ENCODE measurements around the gene CCDC184. TPM values are rescaled to one million over a fixed set of nuclear protein-coding genes. Genes with fewer than 3 reads are reported as not detected.
"Not testable (repeated sequence)": the region's sequence is repeated elsewhere in the genome, so short reads cannot be mapped to it uniquely, and the experiment has no call there.

The CCDC184 gene
- 6.5 TPM for polyA plus RNA-seq (2013, experiment 1 of 4)
- 6.6 TPM for polyA plus RNA-seq (2013, experiment 2 of 4)
- 4.9 TPM for polyA plus RNA-seq (2013, experiment 3 of 4)
- polyA plus RNA-seq (2013, experiment 4 of 4): 6.0 TPM

GRCh38 chr12:48183091-48183875, at the start of gene CCDC184:
TSS of gene CCDC184 (plus strand) at chr12:48183644. CDS start at chr12:48184123, 479 bp downstream.
- WGBS, 2 experiments: 0 to 1% methylated on average over 61 of the region's 61 CpGs
- Histone ChIP-seq H3K4me3 (ENCODE audit: insufficient read depth, low read depth, low read length) (peak within 1 kb of the TSS; percentile 72), H3K4me1 (ENCODE audit: control insufficient read depth, insufficient read depth, low read length) (peaks cover 21% of the 10 kb centered on the region), H3K27me3 (ENCODE audit: control insufficient read depth, insufficient read depth, low read length, poor library complexity, severe bottlenecking) (peaks cover 70% of the 10 kb centered on the region), H3K27ac (ENCODE audit: insufficient read depth, low read depth, low read length, poor library complexity, severe bottlenecking) (peak within 1 kb of the TSS; percentile 30), H3K36me3 (ENCODE audit: control insufficient read depth, insufficient read depth, low read length) (no peaks in the 10 kb centered on the region), H3K9me3 (ENCODE audit: control insufficient read depth, low read length) (no peaks in the 10 kb centered on the region)

GRCh38 chr12:48135027-48135426, 48.4 kb upstream of the CCDC184 start:
- WGBS, 2 experiments: 93 to 96% methylated on average over 5 of the region's 5 CpGs
- no peak overlapping the region for H3K27ac ChIP-seq (ENCODE audit: insufficient read depth, low read depth, low read length, poor library complexity, severe bottlenecking)
- no peaks in the 10 kb centered on the region for H3K4me1 ChIP-seq (ENCODE audit: control insufficient read depth, insufficient read depth, low read length)
- no peaks in the 10 kb centered on the region for H3K9me3 ChIP-seq (ENCODE audit: control insufficient read depth, low read length)
- peaks cover 70% of the 10 kb centered on the region for H3K36me3 ChIP-seq (ENCODE audit: control insufficient read depth, insufficient read depth, low read length)
- H3K4me3 ChIP-seq (ENCODE audit: insufficient read depth, low read depth, low read length): no peak overlapping the region
- no peaks in the 10 kb centered on the region for H3K27me3 ChIP-seq (ENCODE audit: control insufficient read depth, insufficient read depth, low read length, poor library complexity, severe bottlenecking)

- 84 to 85% methylated on average over 7 of the region's 7 CpGs for WGBS, 2 experiments
Measured at GRCh38 chr12:48142818-48143674, 40.4 kb upstream of the CCDC184 start.

GRCh38 chr12:48143898-48144297, 39.5 kb upstream of the CCDC184 start:
- peaks cover 46% of the 10 kb centered on the region for H3K36me3 ChIP-seq (ENCODE audit: control insufficient read depth, insufficient read depth, low read length)
- H3K27me3 ChIP-seq (ENCODE audit: control insufficient read depth, insufficient read depth, low read length, poor library complexity, severe bottlenecking): no peaks in the 10 kb centered on the region
- no peak overlapping the region for H3K27ac ChIP-seq (ENCODE audit: insufficient read depth, low read depth, low read length, poor library complexity, severe bottlenecking)
- H3K9me3 ChIP-seq (ENCODE audit: control insufficient read depth, low read length): no peaks in the 10 kb centered on the region
- no peak overlapping the region for H3K4me3 ChIP-seq (ENCODE audit: insufficient read depth, low read depth, low read length)
- 95 to 99% methylated on average over 2 of the region's 2 CpGs for WGBS, 2 experiments
- no peaks in the 10 kb centered on the region for H3K4me1 ChIP-seq (ENCODE audit: control insufficient read depth, insufficient read depth, low read length)

More at GRCh38 chr12:48142818-48143674, 40.4 kb upstream of the CCDC184 start:
- no peaks in the 10 kb centered on the region for H3K9me3 ChIP-seq (ENCODE audit: control insufficient read depth, low read length)
- no peak overlapping the region for H3K4me3 ChIP-seq (ENCODE audit: insufficient read depth, low read depth, low read length)
- H3K36me3 ChIP-seq (ENCODE audit: control insufficient read depth, insufficient read depth, low read length): peaks cover 52% of the 10 kb centered on the region
- H3K27ac ChIP-seq (ENCODE audit: insufficient read depth, low read depth, low read length, poor library complexity, severe bottlenecking): no peak overlapping the region
- no peaks in the 10 kb centered on the region for H3K4me1 ChIP-seq (ENCODE audit: control insufficient read depth, insufficient read depth, low read length)
- H3K27me3 ChIP-seq (ENCODE audit: control insufficient read depth, insufficient read depth, low read length, poor library complexity, severe bottlenecking): no peaks in the 10 kb centered on the region

GRCh38 chr12:48145981-48146380, 37.5 kb upstream of the CCDC184 start:
- Histone ChIP-seq H3K27ac (ENCODE audit: insufficient read depth, low read depth, low read length, poor library complexity, severe bottlenecking) (no peak overlapping the region), H3K36me3 (ENCODE audit: control insufficient read depth, insufficient read depth, low read length) (peaks cover 47% of the 10 kb centered on the region), H3K9me3 (ENCODE audit: control insufficient read depth, low read length) (no peaks in the 10 kb centered on the region), H3K4me3 (ENCODE audit: insufficient read depth, low read depth, low read length) (no peak overlapping the region), H3K27me3 (ENCODE audit: control insufficient read depth, insufficient read depth, low read length, poor library complexity, severe bottlenecking) (no peaks in the 10 kb centered on the region), H3K4me1 (ENCODE audit: control insufficient read depth, insufficient read depth, low read length) (no peaks in the 10 kb centered on the region)
- 86 to 92% methylated on average over 1 of the region's 1 CpG for WGBS, 2 experiments

GRCh38 chr12:48151103-48151771, 32.2 kb upstream of the CCDC184 start:
- H3K36me3 ChIP-seq (ENCODE audit: control insufficient read depth, insufficient read depth, low read length): peaks cover 11% of the 10 kb centered on the region
- no peaks in the 10 kb centered on the region for H3K9me3 ChIP-seq (ENCODE audit: control insufficient read depth, low read length)

GRCh38 chr12:48155786-48156185, 27.7 kb upstream of the CCDC184 start:
- not testable (repeated sequence) for H3K4me1 ChIP-seq (ENCODE audit: control insufficient read depth, insufficient read depth, low read length); H3K27ac ChIP-seq (ENCODE audit: insufficient read depth, low read depth, low read length, poor library complexity, severe bottlenecking); H3K4me3 ChIP-seq (ENCODE audit: insufficient read depth, low read depth, low read length); H3K9me3 ChIP-seq (ENCODE audit: control insufficient read depth, low read length); H3K36me3 ChIP-seq (ENCODE audit: control insufficient read depth, insufficient read depth, low read length); H3K27me3 ChIP-seq (ENCODE audit: control insufficient read depth, insufficient read depth, low read length, poor library complexity, severe bottlenecking)
- WGBS, 2 experiments: 94 to 98% methylated on average over 4 of the region's 5 CpGs

More at GRCh38 chr12:48151103-48151771, 32.2 kb upstream of the CCDC184 start:
- no peak overlapping the region for H3K27ac ChIP-seq (ENCODE audit: insufficient read depth, low read depth, low read length, poor library complexity, severe bottlenecking)
- H3K27me3 ChIP-seq (ENCODE audit: control insufficient read depth, insufficient read depth, low read length, poor library complexity, severe bottlenecking): no peaks in the 10 kb centered on the region
- H3K4me3 ChIP-seq (ENCODE audit: insufficient read depth, low read depth, low read length): no peak overlapping the region
- WGBS, 2 experiments: 80 to 91% methylated on average over 2 of the region's 2 CpGs
- H3K4me1 ChIP-seq (ENCODE audit: control insufficient read depth, insufficient read depth, low read length): no peaks in the 10 kb centered on the region

- H3K36me3 ChIP-seq (ENCODE audit: control insufficient read depth, insufficient read depth, low read length): no peaks in the 10 kb centered on the region
- H3K27me3 ChIP-seq (ENCODE audit: control insufficient read depth, insufficient read depth, low read length, poor library complexity, severe bottlenecking): no peaks in the 10 kb centered on the region
- H3K9me3 ChIP-seq (ENCODE audit: control insufficient read depth, low read length): no peaks in the 10 kb centered on the region
- WGBS, 2 experiments: 42 to 44% methylated on average over 8 of the region's 8 CpGs
- H3K4me1 ChIP-seq (ENCODE audit: control insufficient read depth, insufficient read depth, low read length): no peaks in the 10 kb centered on the region
- no peak overlapping the region for H3K27ac ChIP-seq (ENCODE audit: insufficient read depth, low read depth, low read length, poor library complexity, severe bottlenecking)
- H3K4me3 ChIP-seq (ENCODE audit: insufficient read depth, low read depth, low read length): peak overlapping the region; percentile 77
Measured at GRCh38 chr12:48156652-48157017, 26.8 kb upstream of the CCDC184 start.

GRCh38 chr12:48157018-48157888, 26.2 kb upstream of the CCDC184 start, which contains the start of gene ASB8:
TSS of gene ASB8 (minus strand) at chr12:48157515. CDS start at chr12:48153496, 4,019 bp downstream.
- Histone ChIP-seq H3K27ac (ENCODE audit: insufficient read depth, low read depth, low read length, poor library complexity, severe bottlenecking) (no peak within 1 kb of the TSS), H3K4me3 (ENCODE audit: insufficient read depth, low read depth, low read length) (peak within 1 kb of the TSS; percentile 77), H3K27me3 (ENCODE audit: control insufficient read depth, insufficient read depth, low read length, poor library complexity, severe bottlenecking) (peaks cover 3% of the 10 kb centered on the region), H3K9me3 (ENCODE audit: control insufficient read depth, low read length) (no peaks in the 10 kb centered on the region), H3K4me1 (ENCODE audit: control insufficient read depth, insufficient read depth, low read length) (no peaks in the 10 kb centered on the region), H3K36me3 (ENCODE audit: control insufficient read depth, insufficient read depth, low read length) (no peaks in the 10 kb centered on the region)
- WGBS, 2 experiments: 1% methylated on average over 56 of the region's 56 CpGs
